H9 (cell line): ENCODE results near the gene PITX3. TPM values are rescaled to one million over a fixed set of nuclear protein-coding genes. Genes with fewer than 3 reads are reported as not detected.

Experiments used
- DNase-seq: peaks from one replicate; pipeline ENCODE4 v3.0.0-alpha.2; 2017
- H2AFZ ChIP-seq: one replicate; pipeline ENCODE4 v1.6.1; 2013; ENCODE audit warnings: mild to moderate bottlenecking, low read length, control low read depth, moderate library complexity
- H2AK5ac ChIP-seq: 2 replicates; pipeline ENCODE4 v1.6.1; 2013; ENCODE audit warnings: low read length, control low read depth, mixed read lengths; ENCODE audit not compliant: insufficient read length
- H2BK120ac ChIP-seq: one replicate; pipeline ENCODE4 v1.6.1; 2013; ENCODE audit warnings: low read depth, mild to moderate bottlenecking, low read length, control low read depth, inconsistent platforms; ENCODE audit not compliant: poor library complexity, severe bottlenecking
- H2BK12ac ChIP-seq: 2 replicates; pipeline ENCODE4 v1.6.1; 2013; ENCODE audit warnings: low read length, control low read depth, mixed read lengths, low read depth; ENCODE audit not compliant: insufficient read length
- H2BK15ac ChIP-seq: 2 replicates; pipeline ENCODE4 v1.6.1; 2013; ENCODE audit warnings: low read depth, low read length, control low read depth
- H2BK20ac ChIP-seq: one replicate; pipeline ENCODE4 v1.6.1; 2013; ENCODE audit warnings: low read depth, mild to moderate bottlenecking, low read length, control low read depth, inconsistent platforms; ENCODE audit not compliant: poor library complexity, severe bottlenecking
- H2BK5ac ChIP-seq: 2 replicates; pipeline ENCODE4 v1.6.1; 2013; ENCODE audit warnings: low read length, control low read depth, mixed read lengths; ENCODE audit not compliant: insufficient read length
- H3K14ac ChIP-seq: 2 replicates; pipeline ENCODE4 v1.6.1; 2013; ENCODE audit warnings: low read length, control low read depth; ENCODE audit not compliant: insufficient read depth
- H3K18ac ChIP-seq: 2 replicates; pipeline ENCODE4 v1.6.1; 2013; ENCODE audit warnings: low read depth, mild to moderate bottlenecking, mixed read lengths, low read length, control low read depth; ENCODE audit not compliant: insufficient read length
- H3K23ac ChIP-seq: 2 replicates; pipeline ENCODE4 v1.6.1; 2013; ENCODE audit warnings: low read length, control low read depth, mixed read lengths, low read depth; ENCODE audit not compliant: insufficient read length
- H3K23me2 ChIP-seq: 2 replicates; pipeline ENCODE4 v1.6.1; 2013; ENCODE audit warnings: low read depth, mild to moderate bottlenecking, mixed read lengths, low read length, control low read depth; ENCODE audit not compliant: insufficient read length, poor library complexity, severe bottlenecking
- H3K27ac ChIP-seq: 2 replicates; pipeline ENCODE4 v1.5.1; 2013; ENCODE audit warnings: low read length, control low read depth, mixed read lengths, low read depth; ENCODE audit not compliant: insufficient read length
- H3K27me3 ChIP-seq: 2 replicates; pipeline ENCODE4 v1.6.1; 2013; ENCODE audit warnings: low read length, control low read depth, inconsistent platforms; ENCODE audit not compliant: insufficient read depth
- H3K4ac ChIP-seq: 2 replicates; pipeline ENCODE4 v1.6.1; 2013; ENCODE audit warnings: low read depth, mild to moderate bottlenecking, control low read depth, inconsistent platforms, low read length, moderate library complexity
- H3K4me1 ChIP-seq: 2 replicates; pipeline ENCODE4 v1.6.1; 2013; ENCODE audit warnings: low read length, control low read depth, inconsistent platforms; ENCODE audit not compliant: insufficient read depth
- H3K4me2 ChIP-seq: 2 replicates; pipeline ENCODE4 v1.6.1; 2013; ENCODE audit warnings: low read length, control low read depth, mixed read lengths; ENCODE audit not compliant: insufficient read length, insufficient read depth
- H3K56ac ChIP-seq: 2 replicates; pipeline ENCODE4 v1.6.1; 2013; ENCODE audit warnings: low read depth, mild to moderate bottlenecking, mixed read lengths, low read length, control low read depth; ENCODE audit not compliant: insufficient read length
- H3K79me1 ChIP-seq: 2 replicates; pipeline ENCODE4 v1.6.1; 2013; ENCODE audit warnings: low read depth, mild to moderate bottlenecking, moderate library complexity, low read length, control low read depth, inconsistent platforms; ENCODE audit not compliant: insufficient read depth, poor library complexity, severe bottlenecking
- H3K79me2 ChIP-seq: 2 replicates; pipeline ENCODE4 v1.6.1; 2013; ENCODE audit warnings: low read length, control low read depth, inconsistent platforms; ENCODE audit not compliant: insufficient read depth
- H3K9ac ChIP-seq: 2 replicates; pipeline ENCODE4 v1.6.1; 2013; ENCODE audit warnings: low read length, control low read depth, mixed read lengths; ENCODE audit not compliant: insufficient read length; ENCODE audit errors: extremely low read depth
- H3K9me3 ChIP-seq: one replicate; pipeline ENCODE4 v1.6.1; 2013; ENCODE audit warnings: low read depth, low read length, inconsistent platforms; ENCODE audit not compliant: control insufficient read depth
- H3T11ph ChIP-seq: one replicate; pipeline ENCODE4 v1.6.1; 2013; ENCODE audit warnings: mild to moderate bottlenecking, low read length, control low read depth, inconsistent platforms
- H4K20me1 ChIP-seq: one replicate; pipeline ENCODE4 v1.6.1; 2013; ENCODE audit not compliant: control insufficient read depth, insufficient read length, insufficient read depth
- H4K5ac ChIP-seq: 2 replicates; pipeline ENCODE4 v1.6.1; 2013; ENCODE audit warnings: low read depth, mild to moderate bottlenecking, mixed read lengths, low read length, control low read depth; ENCODE audit not compliant: insufficient read length
- H4K8ac ChIP-seq: replicated peaks from 2 replicates; pipeline ENCODE4 v1.6.1; 2013; ENCODE audit warnings: low read length, control low read depth, mixed read lengths, low read depth; ENCODE audit not compliant: insufficient read length
- H4K91ac ChIP-seq: 2 replicates; pipeline ENCODE4 v1.6.1; 2013; ENCODE audit warnings: low read depth, mild to moderate bottlenecking, moderate library complexity, mixed read lengths, low read length, control low read depth; ENCODE audit not compliant: insufficient read length
- H3K27ac Mint-ChIP-seq, 3 experiments: 2 replicates in 2 of 3; 3 replicates in 1 of 3; pipeline ENCODE4 v1.8.0; 2020 to 2021; ENCODE audit warnings: mixed read lengths in 3 of 3, mild to moderate bottlenecking in 1 of 3, moderate library complexity in 1 of 3
- H3K27me3 Mint-ChIP-seq: 2 replicates; pipeline ENCODE4 v1.8.0; 2021; ENCODE audit warnings: low read depth, mild to moderate bottlenecking, moderate library complexity, mixed read lengths
- H3K36me3 Mint-ChIP-seq, 3 experiments: 2 replicates in 2 of 3; 3 replicates in 1 of 3; pipeline ENCODE4 v1.8.0; 2020 to 2021; ENCODE audit warnings: low read depth in 3 of 3, mixed read lengths in 3 of 3; ENCODE audit not compliant: insufficient read depth in 1 of 3
- H3K4me1 Mint-ChIP-seq, 2 experiments: 2 replicates each; pipeline ENCODE4 v1.8.0; 2020; ENCODE audit warnings: mixed read lengths in 2 of 2
- H3K4me3 Mint-ChIP-seq, 2 experiments: 2 replicates in 1 of 2; 3 replicates in 1 of 2; pipeline ENCODE4 v1.8.0; 2020 to 2021; ENCODE audit warnings: mild to moderate bottlenecking in 2 of 2, mixed read lengths in 2 of 2, moderate library complexity in 1 of 2
- H3K9me3 Mint-ChIP-seq, 2 experiments: 2 replicates in 1 of 2; 3 replicates in 1 of 2; pipeline ENCODE4 v1.8.0; 2020; ENCODE audit warnings: mild to moderate bottlenecking in 2 of 2, mixed read lengths in 2 of 2, moderate library complexity in 1 of 2
- total RNA-seq: library from RNA; stranded (reverse); gene quantifications from 2 replicates; pipeline ENCODE4 v1.2.1, GENCODE V29; 2021
- TF ChIP-seq, protein P1 (sequence below): fragments of 200-600 bp; sonication (generic); conservative IDR thresholded peaks from 3 replicates; pipeline ENCODE4 v1.8.0; 2021; ENCODE audit warnings: antibody characterized with exemption, mild to moderate bottlenecking

The PITX3 gene
- total RNA-seq, 1 experiment from 2014 or later = not detected

DNA sequence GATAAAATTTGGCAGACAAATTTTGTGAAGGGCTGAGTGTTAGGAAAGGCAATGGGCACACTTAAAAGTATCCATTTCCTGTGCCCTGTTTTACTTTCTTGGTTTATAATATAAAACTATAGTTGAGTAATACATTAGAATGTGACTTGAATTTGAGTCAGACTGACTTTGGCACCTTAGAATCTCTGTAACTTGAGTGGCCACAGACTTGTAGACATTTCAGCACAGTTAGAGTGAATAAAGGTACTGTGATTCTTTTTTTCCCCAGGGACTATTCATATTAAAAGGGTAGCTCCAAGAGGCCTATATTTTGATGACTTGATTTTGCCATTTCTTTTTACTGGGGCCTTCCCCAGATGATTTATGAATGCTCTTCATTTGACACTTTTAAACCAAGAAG is 26.4 kb upstream of the PITX3 start:
- Histone ChIP-seq H4K8ac (no peak overlapping the region), H3K79me1 (peaks cover 4% of the 10 kb centered on the region), H2BK5ac (no peak overlapping the region), H3K79me2 (no peaks in the 10 kb centered on the region), H3K4me2 (no peak overlapping the region), H3K23me2 (no peaks in the 10 kb centered on the region), H2AFZ (no peak overlapping the region), H4K91ac (no peak overlapping the region), H3K27me3 (no peaks in the 10 kb centered on the region), H3K4ac (no peak overlapping the region), H4K5ac (no peak overlapping the region), H3T11ph (no peak overlapping the region), H3K27ac (no peak overlapping the region), H3K14ac (no peak overlapping the region), H3K18ac (no peak overlapping the region), H3K23ac (no peak overlapping the region), H3K9me3 (no peaks in the 10 kb centered on the region), H3K4me1 (no peaks in the 10 kb centered on the region), H2BK12ac (no peak overlapping the region), H2BK120ac (no peak overlapping the region), H4K20me1 (no peaks in the 10 kb centered on the region), H2AK5ac (no peak overlapping the region), H2BK20ac (no peak overlapping the region), H3K9ac (no peak overlapping the region), H3K56ac (no peak overlapping the region), H2BK15ac (no peak overlapping the region)
- DNase-seq = no peak
- no peaks in the 10 kb centered on the region for H3K9me3 Mint-ChIP-seq
- H3K27ac Mint-ChIP-seq = no peak overlapping the region
- peaks cover 4% of the 10 kb centered on the region in 2 experiments; a peak in 2 of 4 replicates for H3K4me1 Mint-ChIP-seq
- no peaks in the 10 kb centered on the region for H3K36me3 Mint-ChIP-seq
- TF ChIP-seq, protein P1, sequence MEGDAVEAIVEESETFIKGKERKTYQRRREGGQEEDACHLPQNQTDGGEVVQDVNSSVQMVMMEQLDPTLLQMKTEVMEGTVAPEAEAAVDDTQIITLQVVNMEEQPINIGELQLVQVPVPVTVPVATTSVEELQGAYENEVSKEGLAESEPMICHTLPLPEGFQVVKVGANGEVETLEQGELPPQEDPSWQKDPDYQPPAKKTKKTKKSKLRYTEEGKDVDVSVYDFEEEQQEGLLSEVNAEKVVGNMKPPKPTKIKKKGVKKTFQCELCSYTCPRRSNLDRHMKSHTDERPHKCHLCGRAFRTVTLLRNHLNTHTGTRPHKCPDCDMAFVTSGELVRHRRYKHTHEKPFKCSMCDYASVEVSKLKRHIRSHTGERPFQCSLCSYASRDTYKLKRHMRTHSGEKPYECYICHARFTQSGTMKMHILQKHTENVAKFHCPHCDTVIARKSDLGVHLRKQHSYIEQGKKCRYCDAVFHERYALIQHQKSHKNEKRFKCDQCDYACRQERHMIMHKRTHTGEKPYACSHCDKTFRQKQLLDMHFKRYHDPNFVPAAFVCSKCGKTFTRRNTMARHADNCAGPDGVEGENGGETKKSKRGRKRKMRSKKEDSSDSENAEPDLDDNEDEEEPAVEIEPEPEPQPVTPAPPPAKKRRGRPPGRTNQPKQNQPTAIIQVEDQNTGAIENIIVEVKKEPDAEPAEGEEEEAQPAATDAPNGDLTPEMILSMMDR = no peak
- no peaks in the 10 kb centered on the region for H3K27me3 Mint-ChIP-seq
- no peak overlapping the region for H3K4me3 Mint-ChIP-seq
